Measurements from ENCODE around the gene ZNF526.
"Not testable (repeated sequence)": the region's sequence is repeated elsewhere in the genome, so short reads cannot be mapped to it uniquely, and the experiment has no call there.

DNA sequence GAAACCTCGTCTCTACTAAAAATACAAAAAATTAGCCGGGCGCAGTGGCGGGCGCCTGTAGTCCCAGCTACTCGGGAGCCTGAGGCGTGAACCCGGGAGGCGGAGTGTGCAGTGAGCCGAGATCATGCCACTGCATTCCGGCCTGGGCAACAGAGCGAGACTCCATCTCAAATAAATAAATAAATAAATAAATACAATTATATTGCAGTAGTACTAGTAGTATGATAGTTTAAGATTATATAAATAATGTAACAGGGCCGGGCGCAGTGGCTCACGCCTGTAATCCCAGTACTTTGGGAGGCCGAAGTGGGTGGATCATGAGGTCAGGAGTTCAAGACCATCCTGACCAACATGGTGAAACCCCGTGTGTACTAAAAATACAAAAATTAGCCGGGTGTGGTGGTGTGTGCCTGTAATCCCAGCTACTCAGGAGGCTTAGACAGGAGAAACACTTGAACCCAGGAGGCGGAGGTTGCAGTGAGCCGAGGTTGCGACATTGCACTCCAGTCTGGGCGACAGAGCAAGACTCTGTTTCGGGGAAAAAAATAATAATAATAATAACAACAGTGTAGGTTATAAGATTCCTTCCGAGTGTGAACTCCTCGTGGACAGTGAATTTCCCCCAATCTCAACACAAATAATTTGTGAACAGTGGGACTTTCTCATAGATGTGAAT is 47.0 kb downstream of the ZNF526 start:
- TF ChIP-seq POLR2AphosphoS5, TAF1, POLR2A, POU2F2 (IDR thresholded peaks at IDR 0.05; ENCODE audit: low read depth, low read length): not testable (repeated sequence)
